Trophoblast cell (in vitro differentiated cells and primary cell): Measurements from ENCODE around the gene HOXD4.

Experiments
- DNase-seq, 2 donors: peaks; one replicate each; pipeline ENCODE4 v3.0.0-alpha.2; 2016
- H2AFZ ChIP-seq: 2 replicates; pipeline ENCODE4 v1.6.1; 2013; ENCODE audit warnings: low read length, moderate library complexity, mild to moderate bottlenecking; ENCODE audit not compliant: insufficient read depth, poor library complexity
- H2AK5ac ChIP-seq: 2 replicates; pipeline ENCODE4 v1.6.1; 2013; ENCODE audit warnings: mild to moderate bottlenecking, low read length
- H2BK120ac ChIP-seq: 2 replicates; pipeline ENCODE4 v1.6.1; 2013; ENCODE audit warnings: low read length, mild to moderate bottlenecking, moderate library complexity; ENCODE audit not compliant: insufficient read depth, poor library complexity
- H2BK12ac ChIP-seq: 2 replicates; pipeline ENCODE4 v1.6.1; 2013; ENCODE audit warnings: mild to moderate bottlenecking, low read length, moderate library complexity
- H2BK5ac ChIP-seq: 2 replicates; pipeline ENCODE4 v1.6.1; 2013; ENCODE audit warnings: low read length, low read depth, moderate library complexity, mild to moderate bottlenecking; ENCODE audit not compliant: poor library complexity
- H3K14ac ChIP-seq: 2 replicates; pipeline ENCODE4 v1.6.1; 2013; ENCODE audit warnings: mild to moderate bottlenecking, low read length
- H3K18ac ChIP-seq: 2 replicates; pipeline ENCODE4 v1.6.1; 2013; ENCODE audit warnings: mild to moderate bottlenecking, low read length
- H3K23ac ChIP-seq: 2 replicates; pipeline ENCODE4 v1.6.1; 2013; ENCODE audit warnings: low read length
- H3K27ac ChIP-seq: 2 replicates; pipeline ENCODE4 v1.5.1; 2013; ENCODE audit warnings: low read depth, mild to moderate bottlenecking, inconsistent platforms, low read length, moderate library complexity
- H3K27me3 ChIP-seq: 2 replicates; pipeline ENCODE4 v1.6.1; 2013; ENCODE audit warnings: inconsistent platforms, mild to moderate bottlenecking, low read length, moderate library complexity; ENCODE audit not compliant: insufficient read depth
- H3K36me3 ChIP-seq, 2 experiments: 1 replicate in 1 of 2; 2 replicates in 1 of 2; pipeline ENCODE4 v1.6.1; 2013; ENCODE audit warnings: low read length in 2 of 2, mild to moderate bottlenecking in 2 of 2, moderate library complexity in 1 of 2; ENCODE audit not compliant: insufficient read depth in 2 of 2, control insufficient read depth in 1 of 2
- H3K4ac ChIP-seq: 2 replicates; pipeline ENCODE4 v1.6.1; 2013; ENCODE audit warnings: low read depth, mild to moderate bottlenecking, low read length, moderate library complexity
- H3K4me1 ChIP-seq, 2 experiments: 1 replicate in 1 of 2; 2 replicates in 1 of 2; pipeline ENCODE4 v1.6.1; 2013; ENCODE audit warnings: low read length in 2 of 2, mild to moderate bottlenecking in 2 of 2, moderate library complexity in 1 of 2; ENCODE audit not compliant: insufficient read depth in 2 of 2, control insufficient read depth in 1 of 2
- H3K4me2 ChIP-seq: 2 replicates; pipeline ENCODE4 v1.6.1; 2013; ENCODE audit warnings: inconsistent platforms, mild to moderate bottlenecking, low read length, moderate library complexity
- H3K4me3 ChIP-seq: 2 replicates; pipeline ENCODE4 v1.5.1; 2013; ENCODE audit warnings: mild to moderate bottlenecking, low read depth, low read length, inconsistent platforms
- H3K79me1 ChIP-seq: one replicate; pipeline ENCODE4 v1.6.1; 2013; ENCODE audit warnings: low read length
- H3K79me2 ChIP-seq: 2 replicates; pipeline ENCODE4 v1.6.1; 2013; ENCODE audit warnings: low read length, mild to moderate bottlenecking; ENCODE audit not compliant: control insufficient read depth, insufficient read depth, poor library complexity
- H3K9ac ChIP-seq: 2 replicates; pipeline ENCODE4 v1.6.1; 2013; ENCODE audit warnings: mild to moderate bottlenecking, low read length
- H3K9me3 ChIP-seq: 2 replicates; pipeline ENCODE4 v1.6.1; 2013; ENCODE audit warnings: low read depth, mild to moderate bottlenecking, control low read depth, inconsistent platforms, low read length; ENCODE audit not compliant: insufficient read depth
- H4K12ac ChIP-seq: 2 replicates; pipeline ENCODE4 v1.6.1; 2013; ENCODE audit warnings: low read depth, mild to moderate bottlenecking, low read length, moderate library complexity
- H4K8ac ChIP-seq: 2 replicates; pipeline ENCODE4 v1.6.1; 2013; ENCODE audit warnings: low read depth, mild to moderate bottlenecking, low read length, moderate library complexity
- H4K91ac ChIP-seq: one replicate; pipeline ENCODE4 v1.6.1; 2013; ENCODE audit warnings: low read depth, mild to moderate bottlenecking, low read length, moderate library complexity
- WGBS: extraction: QIAGEN DNeasy Blood & Tissue Kit; methylation state at CpG from one replicate; pipeline ENCODE4 v1.1.7; 2013; ENCODE audit warnings: missing lambda C conversion rate; ENCODE audit not compliant: insufficient read length, insufficient coverage; ENCODE audit errors: extremely low coverage; 5-methylcytosine and 5-hydroxymethylcytosine counted together

Gene HOXD4

GRCh38 chr2:176154576-176155252 is 3.4 kb downstream of the HOXD4 start:
- H3K4ac ChIP-seq: no peak overlapping the region

GRCh38 chr2:176155356-176156044 is 4.2 kb downstream of the HOXD4 start:
- Histone ChIP-seq H4K91ac (no peak overlapping the region), H3K18ac (no peak overlapping the region), H3K36me3 (no peaks in the 10 kb centered on the region), H3K9ac (no peak overlapping the region), H3K4me2 (no peak overlapping the region), H3K79me1 (no peaks in the 10 kb centered on the region), H3K14ac (no peak overlapping the region), H3K4me3 (no peak overlapping the region), H2AFZ (no peak overlapping the region), H3K9me3 (peaks cover 28% of the 10 kb centered on the region), H2AK5ac (no peak overlapping the region), H3K23ac (no peak overlapping the region), H3K79me2 (no peaks in the 10 kb centered on the region), H3K27me3 (peaks cover 91% of the 10 kb centered on the region), H3K4ac (no peak overlapping the region), H2BK120ac (no peak overlapping the region), H3K4me1 (peaks cover 5 to 15% of the 10 kb centered on the region in 2 experiments), H4K12ac (no peak overlapping the region), H4K8ac (no peak overlapping the region), H2BK5ac (no peak overlapping the region), H2BK12ac (no peak overlapping the region), H3K27ac (no peak overlapping the region)
- WGBS: no CpG with 5 or more reads among the region's 6 CpGs
- no peak for DNase-seq

More at GRCh38 chr2:176154576-176155252, 3.4 kb downstream of the HOXD4 start:
- Histone ChIP-seq H3K23ac (no peak overlapping the region), H3K36me3 (no peaks in the 10 kb centered on the region), H2AK5ac (no peak overlapping the region), H2BK120ac (no peak overlapping the region), H4K91ac (no peak overlapping the region), H3K14ac (no peak overlapping the region), H2BK12ac (no peak overlapping the region), H3K79me2 (no peaks in the 10 kb centered on the region), H3K4me3 (no peak overlapping the region), H3K18ac (no peak overlapping the region), H4K12ac (no peak overlapping the region), H2BK5ac (no peak overlapping the region), H3K9me3 (peaks cover 22% of the 10 kb centered on the region), H3K27ac (no peak overlapping the region), H4K8ac (no peak overlapping the region), H3K79me1 (no peaks in the 10 kb centered on the region), H3K9ac (no peak overlapping the region), H3K4me1 (peaks cover 5 to 8% of the 10 kb centered on the region in 2 experiments), H3K27me3 (peaks cover 91% of the 10 kb centered on the region), H3K4me2 (no peak overlapping the region), H2AFZ (no peak overlapping the region)
- no peak for DNase-seq
- no CpG with 5 or more reads among the region's 11 CpGs for WGBS

- Histone ChIP-seq H3K27ac (no peak overlapping the region), H3K79me2 (no peaks in the 10 kb centered on the region), H3K36me3 (no peaks in the 10 kb centered on the region), H3K79me1 (no peaks in the 10 kb centered on the region), H3K14ac (no peak overlapping the region), H2BK120ac (no peak overlapping the region), H3K23ac (no peak overlapping the region), H3K4ac (no peak overlapping the region), H2AFZ (no peak overlapping the region), H4K91ac (no peak overlapping the region), H4K8ac (no peak overlapping the region), H3K18ac (no peak overlapping the region), H3K9me3 (peaks cover 27% of the 10 kb centered on the region), H3K9ac (no peak overlapping the region), H2BK5ac (no peak overlapping the region), H2BK12ac (no peak overlapping the region), H3K4me1 (peaks cover 5 to 15% of the 10 kb centered on the region in 2 experiments), H3K4me3 (no peak overlapping the region), H3K4me2 (no peak overlapping the region), H3K27me3 (peaks cover 91% of the 10 kb centered on the region), H2AK5ac (no peak overlapping the region), H4K12ac (no peak overlapping the region)
- no peak for DNase-seq
- WGBS: no CpG with 5 or more reads among the region's 8 CpGs
Measured at GRCh38 chr2:176156301-176156806, 5.0 kb downstream of the HOXD4 start.

- H3K18ac ChIP-seq: no peak within 1 kb of the TSS
- no peak within 1 kb of the TSS for H2BK5ac ChIP-seq
- no peak within 1 kb of the TSS for H3K9ac ChIP-seq
- no peak within 1 kb of the TSS for H3K14ac ChIP-seq
- no peak within 1 kb of the TSS for H2BK12ac ChIP-seq
- no peak within 1 kb of the TSS for H4K8ac ChIP-seq
- H4K12ac ChIP-seq: no peak within 1 kb of the TSS
- H2AK5ac ChIP-seq: no peak within 1 kb of the TSS
- H3K27ac ChIP-seq: no peak within 1 kb of the TSS
- peaks cover under 1 to 11% of the 10 kb centered on the region in 2 experiments for H3K4me1 ChIP-seq
- H3K4ac ChIP-seq: no peak within 1 kb of the TSS
- no peaks in the 10 kb centered on the region for H3K79me1 ChIP-seq
- H2BK120ac ChIP-seq: no peak within 1 kb of the TSS
- DNase-seq: no peak
- no peaks in the 10 kb centered on the region for H3K79me2 ChIP-seq
- no peak within 1 kb of the TSS for H3K4me3 ChIP-seq
- no peak within 1 kb of the TSS for H2AFZ ChIP-seq
- H3K36me3 ChIP-seq: no peaks in the 10 kb centered on the region
- WGBS: no CpG with 5 or more reads among the region's 48 CpGs
- H3K9me3 ChIP-seq: peaks cover 22% of the 10 kb centered on the region
- peaks cover 91% of the 10 kb centered on the region for H3K27me3 ChIP-seq
- H4K91ac ChIP-seq: no peak within 1 kb of the TSS
- H3K23ac ChIP-seq: no peak within 1 kb of the TSS
- peak within 1 kb of the TSS; percentile 37 for H3K4me2 ChIP-seq
Measured at GRCh38 chr2:176156807-176157498, 5.6 kb downstream of the HOXD4 start, which contains the start of gene HOXD3. HOXD3 (plus strand) TSS chr2:176157307; CDS start chr2:176169115, 11,808 bp downstream.
